ENCODE data around the gene COMP.

COMP gene

GRCh38 chr19:18782559-18783225 is 8.4 kb downstream of the COMP start:
- no peak for DNase-seq

GRCh38 chr19:18781885-18782527 is 9.1 kb downstream of the COMP start:
- DNase-seq: no peak

GRCh38 chr19:18781047-18781600 is 10.0 kb downstream of the COMP start:
- no peak for DNase-seq

- DNase-seq: no peak
Observed at GRCh38 chr19:18780631-18781030, 10.5 kb downstream of the COMP start.

GRCh38 chr19:18780081-18780480 is 11.0 kb downstream of the COMP start:
- DNase-seq: no peak

GRCh38 chr19:18778826-18779495 is 12.1 kb downstream of the COMP start:
- DNase-seq: no peak

GRCh38 chr19:18778076-18778389 is 13.1 kb downstream of the COMP start:
- no peak for DNase-seq

- DNase-seq: no peak
Observed at GRCh38 chr19:18777301-18778075, 13.6 kb downstream of the COMP start.

GRCh38 chr19:18776736-18777135 is 14.4 kb downstream of the COMP start:
- DNase-seq: no peak

GRCh38 chr19:18776288-18776594 is 14.9 kb downstream of the COMP start:
- DNase-seq: no peak

- DNase-seq: no peak
Observed at GRCh38 chr19:18775586-18776287, 15.4 kb downstream of the COMP start.

- no peak for DNase-seq
Observed at GRCh38 chr19:18774782-18775444, 16.2 kb downstream of the COMP start.

DNA sequence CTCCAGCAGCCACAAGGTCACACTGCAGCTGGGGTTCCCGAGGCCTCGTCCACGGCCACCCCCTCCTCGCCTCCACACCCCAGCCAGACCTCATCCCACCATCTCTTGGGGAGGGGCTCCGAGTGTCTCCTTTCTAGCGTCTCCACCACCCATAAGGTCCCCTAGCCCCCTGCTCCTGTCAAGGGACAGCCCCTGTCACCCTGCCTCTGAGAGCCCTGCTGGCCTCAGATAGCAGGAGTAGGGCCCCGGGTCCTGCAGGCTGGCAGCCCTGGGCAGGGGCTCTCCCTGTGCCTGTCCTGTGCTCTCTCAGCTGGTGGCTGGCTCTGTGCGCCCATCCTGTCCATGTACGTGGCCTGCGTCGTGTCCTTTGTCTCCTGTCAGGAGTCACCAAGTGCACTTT is 17.0 kb downstream of the COMP start:
- DNase-seq: no peak

DNA sequence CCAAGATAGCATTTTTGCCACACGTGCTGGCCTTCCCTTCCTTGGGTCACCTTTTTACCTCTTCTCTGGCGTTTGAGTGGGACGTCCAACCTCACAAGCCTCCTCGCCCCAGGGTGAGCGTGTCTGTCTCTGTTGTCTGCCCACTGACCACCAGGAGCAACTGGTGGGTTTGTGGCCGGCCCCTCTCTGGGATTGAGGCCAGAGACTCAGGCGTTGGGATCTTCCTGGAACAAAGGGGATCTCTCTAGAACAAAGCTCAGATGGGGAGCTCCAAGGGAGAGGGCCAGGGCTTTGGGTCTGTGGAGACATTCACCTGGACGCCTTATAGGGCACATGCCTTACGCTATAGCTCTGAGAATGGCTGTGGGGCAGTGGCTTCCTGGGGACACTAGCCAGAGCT is 17.4 kb downstream of the COMP start:
- no peak for DNase-seq

DNA sequence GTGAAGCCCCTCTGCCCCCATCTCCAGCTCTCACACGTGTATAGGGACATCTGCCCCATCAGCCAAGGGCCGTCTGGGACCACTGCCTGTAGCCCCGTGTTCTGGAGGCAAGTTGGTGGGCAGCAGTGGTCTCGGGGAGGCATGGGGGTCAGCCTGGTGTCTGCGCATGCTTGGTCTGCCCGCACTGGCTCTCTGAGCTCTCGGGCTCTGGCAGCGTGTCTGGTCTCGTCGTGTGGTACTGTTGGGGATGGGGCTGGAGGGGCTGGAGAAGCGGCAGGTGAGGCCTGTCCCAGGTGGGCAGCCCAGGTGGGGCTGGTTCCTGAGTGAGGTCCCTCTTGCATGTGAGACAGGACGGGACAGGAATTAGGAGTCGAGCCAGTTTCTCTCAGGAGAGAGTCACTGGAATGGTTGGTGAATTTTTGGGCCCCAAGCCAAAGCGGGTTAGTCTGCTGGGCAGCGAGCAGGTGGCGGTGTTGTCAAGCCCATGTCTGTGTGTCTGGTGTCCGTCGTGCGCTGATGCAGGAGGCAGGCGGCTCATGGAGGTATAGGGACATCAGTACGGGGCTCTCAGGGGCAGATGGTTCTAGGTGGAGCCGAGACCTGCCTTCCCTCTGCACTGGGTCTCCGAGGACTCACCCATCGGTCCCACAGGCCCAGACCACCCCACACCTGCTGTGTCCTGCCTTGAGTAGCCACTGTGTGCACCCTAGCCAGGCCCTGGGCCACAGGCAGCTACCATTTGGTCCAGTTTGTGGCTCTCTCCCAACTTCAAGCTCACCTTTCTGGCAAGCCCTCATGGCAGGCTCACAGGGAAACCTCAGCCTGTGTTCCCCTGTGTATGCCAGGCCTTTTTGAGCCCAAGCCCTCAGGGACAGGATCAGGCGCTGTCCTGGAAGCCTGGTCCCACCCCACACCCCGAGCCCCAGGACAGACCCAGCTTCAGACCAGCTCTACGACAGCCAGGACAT is 18.2 kb downstream of the COMP start:
- DNase-seq: peak; percentile 62

- DNase-seq: no peak
Observed at GRCh38 chr19:18771328-18772242, 19.5 kb downstream of the COMP start.

- no peak for DNase-seq
Observed at GRCh38 chr19:18770663-18771327, 20.3 kb downstream of the COMP start.

DNA sequence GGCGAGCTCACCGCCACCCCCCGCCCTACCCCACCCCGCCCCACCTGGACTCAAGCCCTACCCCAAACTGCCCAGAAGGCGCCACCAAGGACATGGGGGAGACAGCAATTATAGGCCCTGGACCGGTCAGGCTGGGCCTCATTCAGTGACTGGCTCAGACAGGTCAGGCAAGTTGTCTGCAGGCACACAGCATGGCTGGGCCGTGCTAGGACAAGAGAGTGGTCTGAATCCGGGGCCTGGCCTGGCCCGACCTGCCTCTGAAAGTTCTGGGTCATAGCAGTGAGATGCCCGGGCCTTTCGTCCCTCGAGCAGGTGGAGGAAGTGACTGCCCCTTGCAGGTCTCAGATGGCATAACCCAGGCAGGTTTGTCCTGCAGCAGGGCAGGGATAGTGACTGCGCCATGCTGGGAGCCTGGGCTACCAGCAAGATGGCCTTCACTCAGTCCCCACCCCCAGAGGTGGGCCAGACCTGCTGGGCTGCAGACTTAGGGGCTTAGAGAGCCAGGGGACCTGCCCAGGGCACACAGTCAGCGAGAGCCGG is 21.0 kb downstream of the COMP start:
- no peak for DNase-seq

Measured in NCI-H2029 (cell line).